Endometrial microvascular endothelial cells (primary cell): Measurements from ENCODE around the gene SPATA31C1. TPM values are rescaled to one million over a fixed set of nuclear protein-coding genes. Genes with fewer than 3 reads are reported as not detected.
"Not testable (repeated sequence)": the region's sequence is repeated elsewhere in the genome, so short reads cannot be mapped to it uniquely, and the experiment has no call there.

Experiments
- in situ Hi-C: cut with HindIII; loops from 2 replicates; pipeline ENCODE4 v1.10.0; 2017; ENCODE audit warnings: low sequenced_read_pairs, low pct_unique_long_range_greater_than_20kb; ENCODE audit errors: inconsistent ontology term
- total RNA-seq: library from RNA; depleted of rRNA; stranded (reverse); fragments of >200 nt; gene quantifications from one replicate; pipeline ENCODE4 v1.2.3, GENCODE V29; 2015; ENCODE audit errors: inconsistent ontology term

Gene SPATA31C1
- total RNA-seq, 1 donor from 2014 or later = not detected

GRCh38 chr9:87885484-87886189 lies 32.1 kb upstream of the SPATA31C1 start:
- in situ Hi-C loops = no loop called here

GRCh38 chr9:87886210-87886932 lies 31.4 kb upstream of the SPATA31C1 start:
- in situ Hi-C loops = no loop called here

DNA sequence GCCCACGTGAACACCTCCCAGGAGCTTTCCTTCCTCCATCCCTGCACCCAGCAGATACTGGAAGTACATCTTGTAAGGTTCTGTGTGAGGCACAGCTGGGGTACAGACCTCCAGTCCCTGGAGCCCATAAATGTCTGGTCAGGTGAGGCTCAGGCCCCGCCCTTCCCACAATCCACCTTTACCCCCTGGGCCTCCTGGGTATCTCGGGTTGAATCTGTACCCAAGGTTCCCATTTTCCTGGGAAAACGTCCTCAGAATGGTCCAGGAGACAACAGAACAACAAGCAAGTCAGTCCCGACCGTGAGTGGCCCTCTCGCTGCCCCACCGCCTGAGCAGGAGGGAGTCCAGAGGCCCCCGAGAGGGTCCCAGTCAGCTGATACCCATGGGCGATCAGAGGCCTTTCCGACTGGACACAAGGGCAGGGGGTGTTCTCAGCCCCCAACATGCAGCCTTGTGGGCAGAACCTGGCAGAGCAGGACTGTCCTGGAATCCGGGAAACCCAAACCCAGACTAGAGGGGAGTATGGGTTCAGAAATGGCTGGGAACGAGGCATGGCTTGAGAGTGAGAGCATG lies 30.7 kb upstream of the SPATA31C1 start:
- in situ Hi-C loops = no loop called here

GRCh38 chr9:87887661-87888480 lies 29.9 kb upstream of the SPATA31C1 start:
- in situ Hi-C loops = no loop called here

DNA sequence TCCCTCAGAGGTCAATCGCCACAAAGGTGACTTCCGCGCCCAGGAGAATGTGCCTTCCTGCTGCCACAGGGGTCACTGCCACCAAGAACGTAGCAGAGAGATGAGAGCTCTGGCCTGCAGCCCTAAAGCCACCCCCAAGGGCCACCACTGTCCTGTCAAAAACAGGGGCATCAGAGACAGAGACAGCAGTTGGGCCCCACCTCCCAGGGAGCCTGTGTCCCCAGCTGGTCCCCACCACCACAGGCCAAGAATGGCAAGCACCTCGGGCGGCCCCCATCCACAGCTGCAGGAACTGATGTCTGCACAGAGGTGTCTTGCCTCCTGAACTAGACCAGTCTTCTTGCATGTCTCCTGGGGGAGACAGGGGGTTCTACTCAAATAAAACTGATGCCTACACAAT lies 29.3 kb upstream of the SPATA31C1 start:
- in situ Hi-C loops = no loop called here

GRCh38 chr9:87889065-87889881 lies 28.5 kb upstream of the SPATA31C1 start:
- in situ Hi-C loops = no loop called here

DNA sequence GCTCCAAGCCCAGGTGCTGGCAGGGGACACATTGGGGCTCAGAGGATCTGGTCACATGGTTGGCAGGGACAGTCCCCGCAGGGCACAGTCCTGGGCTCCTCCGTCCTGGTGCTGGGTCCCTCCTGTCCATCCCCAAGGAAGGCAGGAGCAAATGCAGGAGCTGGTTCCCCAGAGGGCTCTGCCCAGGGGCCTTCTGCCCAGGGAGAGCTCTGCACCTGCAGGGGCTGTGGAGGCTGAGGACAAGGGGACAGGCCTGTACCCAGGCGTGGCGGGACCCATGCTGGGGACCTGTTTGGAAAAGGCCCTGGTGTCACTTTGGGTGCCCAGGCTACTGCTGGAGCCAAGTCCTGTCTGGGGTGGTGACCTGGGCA lies 27.9 kb upstream of the SPATA31C1 start:
- in situ Hi-C loops = no loop called here

DNA sequence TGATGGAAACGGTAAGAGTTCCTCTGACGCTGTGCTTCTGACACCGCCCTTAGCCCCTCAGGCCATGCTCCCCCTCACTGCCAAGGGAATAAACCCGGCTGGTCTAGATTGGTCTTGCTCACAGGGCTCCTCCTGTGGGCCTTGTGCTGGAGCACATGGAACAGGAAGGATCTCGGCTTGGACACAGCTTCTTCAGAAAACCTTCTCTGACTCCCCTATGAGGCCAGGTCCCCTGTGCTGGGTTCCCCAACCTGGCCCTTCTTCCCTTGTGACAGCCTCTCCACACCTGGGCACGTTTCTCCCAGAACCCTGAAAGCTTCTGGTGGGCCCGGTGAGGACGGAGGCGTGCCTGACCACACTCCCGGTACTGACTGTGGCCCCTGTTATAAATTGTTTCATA lies 26.9 kb upstream of the SPATA31C1 start:
- in situ Hi-C loops = no loop called here

DNA sequence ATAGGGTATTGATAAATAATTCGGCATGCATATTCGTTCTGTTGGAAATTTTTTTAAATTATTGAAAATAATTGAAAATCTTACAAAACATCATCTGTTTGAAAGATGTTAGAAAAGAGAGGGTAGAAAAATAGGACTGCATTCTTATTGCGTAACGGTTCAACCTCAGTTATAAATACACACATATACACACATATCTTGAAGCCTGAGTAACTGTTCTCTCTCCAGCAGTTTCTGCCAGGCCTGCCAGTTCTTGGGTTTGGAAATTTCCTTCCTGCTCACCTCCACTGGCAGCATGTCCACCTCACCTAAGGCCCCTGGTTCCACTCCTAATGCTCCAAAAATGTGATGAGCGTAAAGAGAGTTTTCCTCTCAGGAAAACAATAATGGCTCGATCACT lies 26.0 kb upstream of the SPATA31C1 start:
- in situ Hi-C loops = no loop called here

DNA sequence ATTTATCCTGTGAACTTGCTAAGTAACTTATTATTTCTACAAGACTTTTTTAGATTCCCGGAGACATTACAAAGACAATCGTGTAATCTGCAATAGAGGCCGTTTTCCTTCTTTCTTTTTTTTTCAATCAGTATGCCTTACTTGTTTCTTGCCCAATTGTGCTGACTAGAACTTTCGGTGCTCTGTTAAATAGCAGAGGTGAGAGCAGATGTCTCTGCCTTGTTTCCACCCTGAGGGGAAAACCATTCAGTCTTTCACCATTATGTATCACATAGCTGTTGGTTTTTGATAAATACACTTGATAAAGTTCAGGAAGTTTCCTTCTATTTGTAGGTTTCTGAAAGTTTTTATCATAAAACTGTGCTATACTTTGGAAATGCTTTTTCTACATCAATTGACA lies 24.8 kb upstream of the SPATA31C1 start:
- in situ Hi-C loops = no loop called here

- in situ Hi-C loops = no loop called here
Measured at GRCh38 chr9:87894998-87895625, 22.6 kb upstream of the SPATA31C1 start.

- in situ Hi-C loops = no loop called here
Measured at GRCh38 chr9:87896891-87897290, 20.9 kb upstream of the SPATA31C1 start.

DNA sequence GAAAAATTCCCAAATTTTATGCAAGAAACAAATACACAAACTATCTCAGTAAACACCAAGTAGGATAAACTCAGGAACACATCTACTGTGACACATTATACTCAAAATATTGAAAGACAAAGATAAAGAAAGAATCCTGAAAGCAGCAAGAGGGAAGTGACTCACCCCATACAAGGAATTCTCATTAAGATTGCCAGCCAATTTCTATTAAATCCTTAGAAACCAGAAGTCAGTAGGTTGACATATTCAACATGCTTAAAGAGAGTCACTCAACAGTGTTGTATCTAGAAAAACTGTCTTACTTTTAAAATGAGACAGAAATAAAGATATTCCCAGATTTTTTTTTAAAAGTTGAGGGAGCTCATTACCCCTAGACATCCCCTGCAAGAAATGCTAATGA lies 19.6 kb upstream of the SPATA31C1 start:
- in situ Hi-C loops = no loop called here

DNA sequence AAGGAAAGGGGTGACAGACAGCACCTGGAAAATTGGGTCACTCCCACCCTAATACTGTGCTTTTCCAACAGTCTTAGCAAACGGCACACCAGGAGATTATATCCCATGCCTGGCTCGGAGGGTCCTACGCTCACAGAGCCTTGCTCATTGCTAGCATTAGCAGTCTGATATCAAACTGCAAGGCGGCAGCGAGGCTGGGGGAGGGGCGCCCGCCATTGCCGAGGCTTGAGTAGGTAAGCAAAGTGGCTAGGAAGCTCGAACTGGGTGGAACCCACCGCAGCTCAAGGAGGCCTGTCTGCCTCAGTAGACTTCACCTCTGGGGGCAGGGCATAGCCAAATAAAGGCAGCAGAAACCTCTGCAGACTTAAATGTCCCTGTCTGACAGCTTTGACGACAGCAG lies 15.4 kb upstream of the SPATA31C1 start:
- in situ Hi-C loops = not testable (repeated sequence)

GRCh38 chr9:87909310-87910041 lies 8.3 kb upstream of the SPATA31C1 start:
- in situ Hi-C loops = no loop called here

- in situ Hi-C loops = no loop called here
Measured at GRCh38 chr9:87910821-87911220, 6.9 kb upstream of the SPATA31C1 start.

DNA sequence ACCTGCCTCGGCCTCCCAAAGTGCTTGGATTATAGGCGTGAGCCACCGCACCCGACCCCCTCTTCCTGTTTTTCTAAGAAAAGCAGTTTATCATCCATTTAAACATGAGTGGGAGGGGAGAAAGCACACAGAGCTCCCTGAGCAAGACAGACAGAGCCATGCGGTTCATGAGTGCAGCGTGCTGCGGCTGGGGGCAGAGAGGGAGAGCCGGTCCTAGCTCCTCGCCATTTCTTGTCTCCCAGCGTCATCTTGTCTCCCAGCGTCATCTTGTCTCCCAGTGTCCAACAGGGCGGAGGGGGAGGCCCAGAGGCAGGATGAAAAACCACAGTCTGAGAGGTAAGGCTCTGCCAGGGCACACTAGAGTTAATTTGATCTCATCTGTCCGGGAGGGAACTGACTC lies 1.3 kb downstream of the SPATA31C1 start:
- in situ Hi-C loops = not testable (repeated sequence)

DNA sequence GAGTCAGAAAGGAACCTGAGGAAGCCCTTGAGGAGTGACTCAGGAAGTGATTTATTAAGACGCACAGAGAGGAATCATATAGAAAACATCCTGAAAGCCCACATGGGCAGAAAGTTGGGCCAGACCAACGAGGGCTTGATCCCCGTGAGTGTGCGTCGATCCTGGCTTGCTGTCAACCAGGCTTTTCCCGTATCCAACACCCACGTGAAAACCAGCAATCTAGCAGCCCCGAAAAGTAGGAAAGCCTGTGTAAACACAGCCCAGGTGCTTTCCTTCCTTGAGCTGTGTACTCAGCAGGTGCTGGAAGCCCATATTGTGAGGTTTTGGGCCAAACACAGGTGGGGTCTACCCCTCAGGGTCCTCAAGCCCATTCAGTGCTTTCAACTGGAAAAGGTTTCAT lies 3.8 kb downstream of the SPATA31C1 start:
- in situ Hi-C loops = not testable (repeated sequence)
